ENCODE data around the gene SNN.

SNN gene

GRCh38 chr16:11705311-11706025, 37.2 kb downstream of the SNN start:
- peak; percentile 62 for DNase-seq

DNA sequence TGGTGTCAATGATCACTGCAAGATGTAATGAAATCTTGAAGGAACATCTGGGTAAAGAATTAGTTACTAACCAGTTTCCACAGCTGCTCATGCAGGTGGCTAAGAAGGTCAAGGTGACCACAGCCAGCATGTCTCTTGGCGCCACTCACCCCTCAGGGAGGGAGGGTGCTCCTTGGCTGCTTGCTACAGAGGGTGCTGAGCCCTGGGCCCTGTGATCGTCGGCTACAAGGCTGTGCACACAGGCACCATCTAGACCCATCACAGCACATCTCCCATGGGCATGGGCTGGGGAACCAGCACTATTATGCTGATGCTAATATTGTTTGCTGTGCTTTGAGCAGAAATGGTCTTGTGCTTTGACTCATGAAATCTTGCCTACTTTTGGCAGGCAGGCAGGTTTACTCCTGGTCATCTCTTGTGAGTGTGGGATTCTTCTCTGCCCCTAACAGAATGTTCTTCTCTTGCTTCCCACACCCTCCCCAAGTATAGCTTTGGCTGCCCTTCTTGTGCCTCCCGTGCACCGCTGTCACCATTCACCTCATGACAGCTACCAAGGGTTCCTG, 38.0 kb downstream of the SNN start:
- DNase-seq, result peak; percentile 50

DNA sequence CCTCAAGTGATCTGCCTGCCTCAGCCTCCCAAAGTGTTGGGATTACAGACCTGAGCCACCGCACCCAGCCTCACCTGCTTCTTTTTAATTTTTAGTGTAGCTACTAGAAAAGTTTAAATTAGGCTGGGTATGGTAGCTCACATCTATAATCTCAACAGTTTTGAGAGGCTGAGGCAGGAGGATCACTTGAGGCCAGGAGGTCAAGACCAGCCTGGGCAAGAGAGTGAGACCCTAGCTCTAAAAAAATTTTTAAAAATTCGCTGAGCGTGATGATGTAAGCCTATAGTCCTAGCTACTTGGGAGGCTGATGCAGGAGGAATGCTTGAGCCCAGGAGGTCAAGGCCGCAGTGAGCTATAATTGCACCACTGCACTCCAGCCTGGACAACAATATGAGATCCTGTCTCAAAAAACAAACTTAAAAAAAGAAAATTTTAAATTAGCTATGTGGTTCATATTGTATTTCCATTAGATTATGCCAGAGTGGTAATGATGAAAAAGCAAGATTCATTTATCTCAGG, 39.5 kb downstream of the SNN start:
- no peak for DNase-seq

DNA sequence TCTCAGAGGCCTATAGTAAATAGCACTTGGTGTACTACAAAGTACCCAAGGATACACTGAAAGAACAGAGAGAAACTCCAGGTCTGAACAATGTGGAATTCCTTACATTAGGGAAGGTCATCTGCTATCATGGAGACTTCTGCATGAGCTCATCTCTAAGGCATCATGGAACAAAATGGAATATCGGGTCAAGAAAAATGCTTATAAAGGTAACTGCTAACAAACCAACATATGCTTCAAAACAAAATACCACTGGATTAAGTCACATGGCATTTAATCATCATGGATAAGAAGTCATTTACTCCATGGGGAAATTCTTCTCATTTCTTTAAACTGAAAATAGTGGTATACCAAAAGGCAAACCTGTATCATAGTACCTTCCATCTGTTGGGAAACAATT, 40.2 kb downstream of the SNN start:
- DNase-seq, result no peak

DNA sequence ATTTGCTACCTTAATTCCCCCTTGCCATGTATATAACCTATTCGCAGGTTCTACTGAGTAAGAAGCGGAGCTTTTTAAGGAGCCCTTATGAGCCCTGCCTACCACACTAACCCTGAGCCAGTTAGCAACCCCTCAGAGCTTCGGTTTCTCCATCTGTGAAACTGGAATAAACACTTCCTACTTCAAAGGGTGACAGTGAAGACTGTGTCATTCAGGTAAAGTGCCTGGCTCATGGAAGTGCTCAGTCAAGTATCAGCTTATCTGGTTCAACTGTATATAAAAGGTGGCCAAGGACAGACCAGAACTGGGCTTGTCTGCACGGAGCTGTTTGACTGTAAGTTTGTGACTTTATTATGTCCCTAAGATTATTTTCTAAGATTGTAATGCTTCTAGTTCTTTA, 43.4 kb downstream of the SNN start:
- DNase-seq, result no peak

DNA sequence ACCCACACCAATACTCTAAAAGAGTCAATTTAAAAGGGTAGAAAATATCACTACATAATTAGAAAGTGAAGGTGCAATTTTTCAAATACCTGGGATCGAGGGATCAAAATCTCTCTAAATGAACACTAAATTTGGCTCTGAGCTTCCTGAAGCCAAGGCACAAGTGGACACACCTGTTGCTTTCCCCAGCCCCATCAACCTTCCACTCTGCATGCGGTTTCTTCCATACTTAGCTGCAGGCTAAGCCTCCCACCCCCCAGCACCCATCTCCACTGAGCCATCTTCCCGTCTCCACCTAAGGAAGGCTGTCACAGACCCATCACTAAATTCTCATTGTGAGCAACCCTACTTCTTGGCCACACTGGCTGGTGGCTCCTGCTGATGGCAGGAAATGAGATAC, 43.9 kb downstream of the SNN start:
- no peak for DNase-seq

DNA sequence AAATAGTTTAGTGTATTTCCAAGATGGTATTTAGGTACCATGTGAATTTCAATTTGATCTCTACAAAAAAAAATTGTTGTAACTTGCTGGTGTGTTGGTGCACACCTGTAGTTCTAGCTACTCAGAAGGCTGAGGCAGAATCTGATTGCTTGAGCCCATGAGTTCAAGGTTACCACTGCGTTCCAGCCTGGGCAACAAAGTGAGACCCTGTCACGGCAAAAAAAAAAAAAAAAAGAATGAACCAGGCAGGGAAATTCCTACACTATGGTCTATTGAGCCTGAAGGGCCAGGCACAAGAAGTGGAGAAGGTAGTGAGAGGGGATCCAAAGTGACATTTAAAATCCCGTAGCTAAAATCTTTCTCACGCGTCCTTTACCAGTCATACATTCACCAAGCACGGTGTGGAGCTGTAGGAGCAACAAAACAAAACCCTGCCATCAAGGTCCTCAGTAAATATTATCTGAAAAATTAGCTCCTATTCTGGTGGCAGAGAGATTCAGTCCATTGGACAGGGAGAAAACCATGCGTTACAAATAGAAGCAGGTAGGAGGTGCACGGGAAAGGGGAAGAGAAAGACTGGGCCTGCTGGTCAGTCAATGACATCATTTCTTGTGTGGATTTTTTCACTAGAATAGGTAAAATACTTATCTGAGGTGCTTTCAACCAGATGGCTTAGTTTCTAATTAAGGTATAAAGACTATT, 47.1 kb downstream of the SNN start:
- DNase-seq, result no peak

DNA sequence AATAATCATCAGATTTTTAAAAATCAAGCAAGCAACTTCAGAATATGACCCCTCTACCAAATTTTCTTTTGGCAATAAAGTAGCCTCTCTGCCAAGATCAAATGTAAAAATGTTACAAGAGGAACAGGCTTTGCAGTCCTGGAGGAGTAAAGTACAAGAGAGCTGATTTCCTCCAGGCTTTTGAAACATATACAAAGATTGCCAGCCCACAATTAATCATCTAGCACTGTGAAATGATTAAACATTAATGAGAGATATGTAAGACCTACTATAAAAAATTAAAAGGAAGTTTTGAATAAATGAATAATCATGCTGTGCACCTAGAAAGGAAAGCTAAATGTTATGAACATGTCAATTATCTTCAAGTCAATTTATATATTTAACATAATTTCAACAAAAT, 48.1 kb downstream of the SNN start:
- DNase-seq, result no peak

- no peak for DNase-seq
These were observed 49.6 kb downstream of the SNN start for GRCh38 chr16:11717811-11718210.

GRCh38 chr16:11719171-11719570, 50.9 kb downstream of the SNN start:
- DNase-seq, result no peak

DNA sequence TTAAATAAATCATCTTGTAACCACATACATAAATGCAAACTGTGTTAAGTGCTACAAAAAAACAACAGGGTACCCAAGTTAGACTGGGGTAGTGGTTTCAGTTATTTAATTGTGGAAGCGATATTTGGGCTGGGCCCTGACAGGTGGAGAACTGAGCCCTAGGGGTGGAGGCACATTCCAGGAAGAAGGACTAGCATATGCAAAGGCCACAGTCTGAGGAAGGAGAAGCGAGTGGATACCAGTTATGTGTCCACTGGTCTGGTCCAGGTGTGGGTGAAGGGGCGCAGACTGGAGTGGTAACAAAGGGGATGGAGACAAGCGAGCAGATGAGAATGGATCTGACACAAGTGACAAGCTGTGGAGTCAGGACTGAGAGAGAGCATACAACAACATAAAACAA, 51.5 kb downstream of the SNN start:
- DNase-seq, result no peak

GRCh38 chr16:11721781-11722467, 53.7 kb downstream of the SNN start:
- DNase-seq, result no peak

GRCh38 chr16:11722468-11722808, 54.2 kb downstream of the SNN start:
- DNase-seq, result no peak

- no peak for DNase-seq
These were observed 57.2 kb downstream of the SNN start for GRCh38 chr16:11725457-11725856.

GRCh38 chr16:11726008-11726407, 57.8 kb downstream of the SNN start:
- no peak for DNase-seq

DNA sequence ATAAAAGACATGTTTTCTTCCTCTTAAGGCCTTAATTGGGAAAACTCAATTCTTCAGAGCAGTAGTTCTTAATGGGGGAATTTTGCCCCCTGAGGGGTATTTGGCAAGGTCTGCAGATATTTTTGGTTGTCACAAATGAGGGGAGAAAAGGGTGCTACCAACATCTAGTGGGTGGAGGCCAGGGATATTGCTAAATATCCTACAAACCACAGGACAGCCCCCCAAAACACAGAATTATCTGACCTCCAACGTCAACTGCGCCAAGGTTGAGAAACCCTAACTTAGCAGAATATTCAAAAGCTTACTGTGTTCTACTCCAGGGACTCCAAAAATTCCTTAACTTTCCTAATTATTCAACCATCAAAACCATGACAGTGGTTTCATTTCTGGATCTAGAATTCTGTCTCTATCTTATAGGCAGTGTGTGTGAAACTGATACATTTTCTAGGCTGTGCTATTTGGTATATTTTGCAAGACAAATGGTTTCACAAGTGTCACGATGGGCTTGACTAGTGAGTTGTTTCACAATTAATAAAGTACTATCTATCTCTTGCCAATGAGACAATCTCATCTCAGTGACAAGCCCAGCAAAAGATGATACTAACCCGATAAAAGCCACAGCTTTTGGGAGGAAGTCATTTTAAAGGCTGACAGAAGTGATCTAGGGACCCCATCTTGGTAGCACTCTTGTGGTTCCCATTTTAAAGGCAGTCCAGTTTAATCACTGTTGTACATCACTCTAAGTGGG, 59.7 kb downstream of the SNN start:
- no peak for DNase-seq

All from retina (tissue), 1 donor.